ENCODE data around the gene CDK4.
A peak's percentile ranks its signal among the peaks of the same experiment; 100 is the strongest.

Gene CDK4

DNA sequence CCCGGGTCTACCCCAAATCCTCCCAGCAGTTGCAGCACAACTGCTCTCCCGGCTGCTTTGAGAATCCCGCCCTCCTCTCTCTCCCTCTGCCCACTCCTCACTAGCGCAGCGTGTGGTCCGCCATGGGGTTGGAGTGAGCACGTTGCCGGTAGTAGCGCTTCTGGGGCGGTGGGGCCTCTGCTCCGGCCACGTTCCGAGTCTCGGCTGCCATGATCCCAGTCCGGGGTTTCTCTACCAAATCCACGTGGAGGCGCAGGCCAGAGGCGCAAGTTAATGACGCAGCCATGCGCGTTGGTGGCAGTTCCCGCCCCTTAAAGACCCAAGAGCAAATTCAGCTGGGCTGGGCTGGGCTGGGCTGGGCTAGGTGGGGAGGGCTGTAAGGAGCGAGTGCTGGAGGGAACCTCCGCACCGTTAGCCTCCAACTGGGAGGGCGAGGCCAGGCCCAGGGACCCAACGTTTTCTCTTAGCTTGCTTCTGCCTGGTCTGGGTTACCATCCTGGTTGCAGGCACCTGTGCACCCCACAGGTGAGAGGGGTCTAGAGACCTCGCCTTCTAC lies 19.8 kb upstream of the CDK4 start, which contains the start of gene METTL1:
METTL1 (minus strand) TSS at position 233 of the 556 bp plus-strand sequence; CDS start at position 211, 22 bp downstream.
- DNase-seq: peak; percentile 98

DNA sequence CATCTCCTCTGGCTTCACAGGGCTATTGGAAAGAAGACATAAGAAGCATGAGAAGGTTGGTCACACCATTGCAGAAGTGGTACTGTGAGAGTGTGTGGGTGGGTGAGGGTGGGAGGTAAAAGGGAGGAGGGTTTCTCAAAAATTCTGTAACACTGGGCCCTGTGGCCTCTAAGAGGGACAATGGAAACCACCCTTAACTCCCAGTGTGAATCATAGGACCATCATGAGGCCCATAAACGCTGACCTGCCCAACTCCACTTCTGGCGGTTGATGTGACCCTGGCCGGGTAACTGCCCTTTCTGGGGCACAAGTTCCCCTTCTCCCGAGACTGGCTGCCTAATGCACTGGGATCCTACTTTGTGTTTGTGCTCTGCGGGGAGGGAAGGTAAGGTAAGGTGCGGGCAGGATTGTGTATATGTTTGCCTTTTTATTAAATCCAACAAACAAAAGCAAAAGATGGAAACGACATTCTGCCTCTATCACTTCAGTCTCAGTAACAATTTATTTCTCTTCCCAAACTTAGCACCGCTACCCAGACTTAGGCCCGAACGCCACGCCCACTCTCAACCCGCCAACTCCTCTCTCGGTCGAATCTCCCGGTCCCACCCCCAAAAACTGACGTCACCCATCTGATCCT lies 19.2 kb upstream of the CDK4 start:
- DNase-seq: peak; percentile 95

DNA sequence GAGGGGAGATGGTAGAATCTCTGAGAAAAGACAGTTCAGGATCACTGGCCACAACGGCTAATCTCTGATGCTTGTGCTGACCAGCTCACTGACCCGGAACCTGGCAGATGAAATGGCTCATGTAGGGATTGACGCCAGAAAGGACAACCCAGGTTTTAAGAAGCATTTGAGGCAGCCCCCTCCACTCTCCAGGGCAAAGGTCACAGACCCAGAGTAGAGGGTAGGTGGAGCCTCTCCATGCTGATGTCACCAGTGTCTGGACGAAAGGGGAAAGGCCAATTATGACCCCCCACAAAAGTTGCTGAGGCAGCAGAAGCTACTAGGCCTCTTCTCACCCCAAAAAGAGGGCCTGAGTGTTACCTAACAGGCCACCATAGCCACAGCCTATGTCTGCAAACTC lies 18.6 kb upstream of the CDK4 start:
- DNase-seq: no peak

DNA sequence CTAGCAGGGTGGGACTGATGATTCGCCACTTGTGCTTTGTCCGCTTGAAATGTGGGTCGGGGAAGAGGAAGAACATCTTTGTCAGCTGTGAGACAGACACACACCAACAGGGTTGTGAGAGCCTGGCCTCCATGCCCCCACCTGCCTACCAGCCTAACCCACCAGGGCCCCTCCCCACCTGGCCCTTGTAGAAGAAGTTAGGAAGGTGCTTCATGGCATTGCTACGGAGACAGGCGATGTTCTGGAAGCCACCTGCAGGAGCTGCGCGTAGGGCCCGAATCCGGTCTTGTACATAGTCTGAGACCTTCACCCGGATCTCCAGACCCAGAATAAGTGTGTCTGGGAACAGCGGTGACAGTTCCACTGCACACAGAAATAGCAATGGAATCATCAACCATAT lies 17.5 kb upstream of the CDK4 start:
- no peak for DNase-seq

DNA sequence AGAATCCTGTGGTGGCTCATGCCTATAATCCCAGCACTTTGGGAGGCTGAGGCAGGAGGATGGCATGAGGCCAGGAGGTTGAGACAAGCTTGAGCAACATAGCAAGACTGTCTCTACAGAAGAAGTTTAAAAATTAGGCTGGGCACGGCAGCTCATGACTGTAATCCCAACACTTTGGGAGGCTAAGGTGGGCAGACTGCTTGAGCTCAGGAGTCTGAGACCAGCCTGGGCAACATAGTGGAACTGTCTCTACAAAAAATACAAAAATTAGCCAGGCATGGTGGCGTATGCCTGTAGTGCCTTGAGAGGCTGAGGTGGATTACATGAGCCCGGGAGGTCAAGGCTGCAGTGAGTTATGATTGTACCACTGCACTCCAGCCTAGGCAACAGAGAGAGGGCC lies 15.8 kb upstream of the CDK4 start:
- DNase-seq: no peak

DNA sequence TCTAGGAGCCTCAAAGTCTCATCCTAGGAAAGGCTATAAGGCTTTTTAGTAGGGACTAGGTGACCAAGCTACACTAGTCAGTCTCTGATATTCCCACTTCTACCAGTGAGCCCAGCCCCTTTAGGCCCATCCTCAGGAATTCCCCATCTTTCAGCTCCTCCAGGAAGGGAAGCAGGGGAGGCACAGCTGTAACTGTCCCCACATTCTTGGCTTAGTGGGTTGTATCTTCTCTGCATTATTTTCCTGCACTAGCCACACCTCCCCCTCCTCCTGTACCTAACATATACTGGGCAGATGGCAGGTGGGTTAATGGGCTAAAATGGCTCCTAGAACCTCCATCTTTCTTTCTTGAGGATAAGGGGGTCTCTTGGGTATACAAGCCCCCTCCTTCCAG lies 15.2 kb upstream of the CDK4 start:
- DNase-seq: no peak

DNA sequence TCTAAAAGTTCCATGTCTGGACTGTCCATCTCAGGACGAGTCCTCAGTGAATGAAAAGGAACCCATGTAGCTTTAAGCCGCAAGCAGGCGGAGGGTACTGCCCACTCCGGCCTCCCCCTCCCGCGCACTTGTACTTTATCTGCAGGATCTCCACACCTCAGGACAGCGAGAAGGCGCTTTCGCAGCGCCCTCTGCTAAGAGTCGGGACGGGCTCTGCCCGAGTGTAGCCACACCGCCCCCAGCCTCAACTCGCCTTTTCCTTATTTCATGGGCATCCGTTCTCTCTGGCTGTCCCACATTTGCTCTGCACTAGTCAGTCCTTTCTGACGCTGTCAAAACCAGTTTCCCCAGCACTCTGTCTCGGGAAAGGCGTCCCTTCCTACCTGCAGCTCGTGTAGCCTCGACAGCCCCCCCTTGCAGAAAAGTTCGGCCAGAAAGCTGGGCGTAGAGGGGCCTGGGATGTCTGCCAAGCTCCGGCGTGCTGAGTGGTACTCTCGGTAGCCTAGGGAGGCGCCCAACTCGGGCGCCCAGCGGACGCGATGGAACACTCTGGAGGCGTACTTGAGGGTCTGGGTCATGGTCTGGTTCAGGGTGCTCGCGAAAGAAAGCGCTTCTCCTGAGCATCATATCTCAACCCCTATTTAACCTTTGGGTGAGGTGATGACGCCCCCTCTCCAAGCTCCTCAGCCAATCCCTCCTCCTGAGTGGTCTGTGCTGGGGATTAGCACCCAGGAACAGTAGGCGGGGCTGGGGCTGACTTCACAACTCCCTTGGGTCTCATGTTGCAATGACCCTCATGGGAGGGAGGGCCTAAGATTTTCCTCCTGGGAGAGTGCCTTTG lies 14.6 kb upstream of the CDK4 start, which contains the start of gene CYP27B1:
CYP27B1 (minus strand) TSS at position 615 of the 841 bp plus-strand sequence; CDS start at position 578, 37 bp downstream.
- DNase-seq: no peak

DNA sequence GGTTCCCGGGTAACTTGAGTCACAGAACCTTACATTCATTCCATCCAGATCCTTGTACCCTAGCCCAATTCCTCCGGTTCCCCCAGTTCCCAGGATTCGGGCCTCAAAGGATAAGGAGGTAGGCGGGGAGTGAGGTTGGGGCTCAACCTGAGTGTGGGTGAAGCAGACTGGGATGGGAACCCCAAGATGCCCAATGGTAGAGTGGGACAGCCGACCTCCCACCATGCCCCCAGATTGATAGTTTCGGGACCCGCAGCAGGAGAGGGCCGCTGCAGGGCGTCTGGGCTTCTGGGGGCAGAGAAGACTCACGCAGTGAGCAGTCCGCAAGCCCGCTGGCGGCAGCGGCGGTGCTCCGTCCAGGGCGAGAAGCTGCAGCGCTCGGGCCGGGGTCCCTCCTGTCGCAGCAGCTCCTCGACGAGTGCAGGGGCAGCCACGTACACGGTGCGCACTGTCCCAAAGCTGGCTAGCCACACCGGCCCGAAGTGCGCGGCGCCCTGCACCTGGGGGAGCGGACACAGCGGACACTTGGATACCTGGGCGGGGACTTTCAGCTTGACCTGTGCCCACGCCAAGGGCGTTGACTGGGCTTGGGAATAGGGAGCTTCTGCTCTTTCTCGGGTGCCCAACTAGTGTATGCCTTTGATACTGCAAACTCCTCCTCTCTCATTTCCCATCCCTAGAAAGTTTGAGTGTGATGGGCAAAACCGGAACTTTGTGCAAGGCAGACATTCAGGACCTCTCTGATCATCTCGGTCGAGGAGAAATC lies 13.8 kb upstream of the CDK4 start:
- DNase-seq: no peak

DNA sequence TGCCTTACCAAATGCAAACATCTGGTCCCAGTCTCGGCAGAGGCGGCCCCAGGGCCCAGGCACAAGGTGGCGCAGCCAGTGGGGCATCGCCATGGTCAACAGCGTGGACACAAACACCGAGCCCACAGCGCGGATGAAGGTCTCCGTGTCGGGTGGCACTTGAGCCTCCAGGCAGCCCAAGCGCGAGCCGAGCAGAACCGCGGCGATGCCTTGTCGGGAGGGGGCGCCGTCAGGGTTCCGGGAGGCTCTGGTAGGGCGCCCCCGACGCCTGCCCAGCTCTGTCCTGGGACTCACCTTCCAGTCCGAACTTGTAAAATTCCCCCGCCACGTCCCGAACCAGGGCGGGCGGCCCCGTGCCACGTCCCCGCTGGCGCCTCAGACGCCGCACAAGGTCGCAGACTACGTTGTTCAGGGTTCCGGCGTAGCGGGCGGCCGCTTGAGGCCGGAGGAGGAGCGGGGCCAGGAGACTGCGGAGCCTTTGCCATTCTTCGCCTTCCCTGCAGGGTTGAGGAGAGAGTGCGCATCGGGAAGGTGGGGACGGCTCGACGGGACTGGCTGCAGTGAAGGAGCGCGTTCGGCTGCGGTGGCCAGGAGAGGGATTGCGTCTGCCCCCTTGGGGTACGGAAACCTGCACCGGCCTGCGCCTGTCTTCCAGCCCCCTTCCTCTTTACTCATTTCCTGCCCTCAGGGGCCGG lies 13.0 kb upstream of the CDK4 start:
- no peak for DNase-seq

DNA sequence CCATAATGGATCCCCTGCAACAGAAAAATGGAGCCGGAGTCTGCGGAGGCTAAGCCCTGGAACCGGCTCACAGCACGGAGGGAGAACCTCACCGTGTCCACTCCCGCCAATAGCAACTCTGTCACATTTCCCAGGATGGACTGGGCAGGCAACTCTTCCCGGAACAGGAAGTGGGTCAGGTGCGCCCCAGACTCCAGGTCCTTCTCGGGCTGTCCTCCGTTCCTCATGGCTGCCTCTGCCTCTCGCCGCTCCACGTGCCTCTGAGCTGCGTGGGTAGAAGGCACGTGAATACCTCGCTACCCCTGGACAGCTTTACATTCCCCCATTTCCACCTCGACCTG lies 12.5 kb upstream of the CDK4 start:
- no peak for DNase-seq

DNA sequence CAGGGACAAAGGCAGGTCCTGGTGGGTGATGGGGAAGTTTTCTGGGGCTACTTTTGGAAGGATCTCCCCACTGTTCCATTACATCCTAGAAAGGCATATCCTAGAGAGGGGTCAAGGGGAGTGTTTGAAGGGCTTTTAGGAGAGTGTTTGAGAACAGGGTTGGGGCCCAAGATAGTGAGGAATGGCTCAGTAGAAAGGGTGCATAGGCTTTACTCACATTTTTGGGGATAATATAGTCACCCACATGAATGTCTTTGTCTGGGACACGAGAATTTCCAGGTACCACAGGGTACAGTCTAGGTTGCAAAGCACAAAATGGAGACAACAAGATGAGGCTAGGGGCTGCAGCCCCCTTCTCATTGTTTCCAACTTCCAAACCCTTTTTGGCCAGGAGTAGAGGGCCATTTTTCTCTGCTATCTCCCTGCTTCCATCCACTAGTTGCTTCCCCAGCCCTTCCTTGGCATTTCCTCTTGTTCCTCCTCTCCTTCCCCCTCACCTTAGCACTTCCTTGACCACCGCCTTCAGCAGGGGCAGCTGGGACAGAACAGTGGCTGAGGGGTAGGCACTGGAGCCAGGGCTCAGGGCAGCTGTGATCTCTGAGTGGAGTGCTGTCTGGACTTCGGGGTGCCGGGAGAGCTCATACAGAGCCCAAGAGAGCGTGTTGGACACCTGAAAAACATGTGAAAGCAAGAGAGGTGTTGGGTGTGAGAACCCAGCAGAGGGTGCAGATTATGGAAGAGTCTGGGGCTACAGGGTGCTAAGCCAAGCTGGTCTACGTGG lies 12.0 kb upstream of the CDK4 start:
- no peak for DNase-seq

DNA sequence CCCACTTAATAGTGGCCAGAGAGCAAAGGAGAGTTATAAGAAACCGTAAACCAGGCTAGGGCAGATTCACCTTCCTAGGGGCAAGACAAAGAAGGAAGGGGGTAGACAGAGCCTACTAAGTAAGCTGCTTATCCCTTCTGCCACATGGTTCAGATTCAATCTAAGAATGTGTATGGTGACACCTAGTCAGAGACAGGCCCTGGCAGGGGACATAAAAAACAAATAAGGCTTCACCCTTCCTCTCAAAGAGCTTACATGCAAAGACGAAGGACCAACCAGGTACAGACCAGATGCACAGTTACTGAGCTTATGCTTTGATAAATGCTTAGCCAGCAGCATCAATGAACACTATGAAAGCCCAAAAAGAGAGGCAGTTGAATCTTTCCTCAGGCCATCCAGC lies 10.4 kb upstream of the CDK4 start:
- DNase-seq: no peak

DNA sequence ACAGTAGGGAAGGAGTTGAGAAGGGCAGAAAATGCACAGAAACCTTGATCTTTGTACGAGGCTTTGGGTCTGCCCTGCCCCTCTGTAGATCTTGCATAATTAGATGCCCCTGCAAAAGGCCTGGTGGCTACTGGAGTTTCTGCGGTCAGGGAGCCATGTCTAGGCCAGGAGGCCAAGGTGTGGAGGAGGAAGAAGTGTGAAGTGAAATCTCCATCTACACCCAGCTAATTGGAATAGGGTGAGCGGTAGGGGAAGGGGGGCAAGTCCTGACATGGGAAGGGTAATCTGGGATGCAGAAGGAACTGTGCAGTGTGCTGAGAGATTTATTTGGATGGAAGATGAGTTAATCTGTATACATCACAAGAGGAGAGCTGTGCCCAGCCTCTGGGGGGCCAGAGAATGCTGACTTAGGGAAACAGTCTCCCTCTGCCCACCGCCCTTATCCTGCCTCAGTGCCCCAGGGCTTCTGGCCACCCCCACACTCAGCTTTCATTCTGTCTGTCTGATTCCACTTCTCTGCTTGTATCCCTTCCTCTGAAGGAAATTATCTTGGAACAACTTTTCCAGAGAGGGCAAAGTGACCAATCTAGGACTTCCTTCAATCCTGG lies 9.4 kb upstream of the CDK4 start:
- no peak for DNase-seq

DNA sequence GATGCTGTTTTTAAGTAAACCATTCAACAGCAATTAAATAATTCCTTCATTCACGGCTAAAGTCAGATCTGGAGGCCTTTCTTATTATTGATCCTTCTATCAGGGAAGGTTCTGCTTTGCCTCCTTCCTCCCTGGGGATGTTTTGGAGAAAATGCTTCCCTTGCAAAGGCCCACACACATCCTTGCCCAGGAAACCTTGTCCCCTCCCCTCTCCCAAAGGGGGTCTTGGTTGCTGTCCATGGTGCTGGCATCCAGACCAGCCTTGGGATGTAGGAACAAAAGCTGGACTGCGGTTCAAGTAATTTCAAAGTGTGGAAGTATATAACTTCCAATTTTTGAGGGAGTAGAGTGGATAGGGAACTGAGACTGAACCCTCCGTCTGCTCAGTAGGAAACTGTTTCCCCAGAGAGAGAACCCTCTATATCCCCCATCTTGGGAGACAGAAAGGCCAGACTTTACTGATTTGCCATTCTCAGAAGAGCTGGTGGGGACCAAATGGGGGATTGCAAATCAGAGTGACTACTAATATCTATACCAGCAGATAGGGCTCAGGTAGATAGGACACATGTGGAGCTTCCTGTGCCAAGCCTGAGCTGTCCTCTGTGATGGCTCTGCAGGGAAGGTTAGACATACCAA lies 8.4 kb upstream of the CDK4 start:
- DNase-seq: no peak

DNA sequence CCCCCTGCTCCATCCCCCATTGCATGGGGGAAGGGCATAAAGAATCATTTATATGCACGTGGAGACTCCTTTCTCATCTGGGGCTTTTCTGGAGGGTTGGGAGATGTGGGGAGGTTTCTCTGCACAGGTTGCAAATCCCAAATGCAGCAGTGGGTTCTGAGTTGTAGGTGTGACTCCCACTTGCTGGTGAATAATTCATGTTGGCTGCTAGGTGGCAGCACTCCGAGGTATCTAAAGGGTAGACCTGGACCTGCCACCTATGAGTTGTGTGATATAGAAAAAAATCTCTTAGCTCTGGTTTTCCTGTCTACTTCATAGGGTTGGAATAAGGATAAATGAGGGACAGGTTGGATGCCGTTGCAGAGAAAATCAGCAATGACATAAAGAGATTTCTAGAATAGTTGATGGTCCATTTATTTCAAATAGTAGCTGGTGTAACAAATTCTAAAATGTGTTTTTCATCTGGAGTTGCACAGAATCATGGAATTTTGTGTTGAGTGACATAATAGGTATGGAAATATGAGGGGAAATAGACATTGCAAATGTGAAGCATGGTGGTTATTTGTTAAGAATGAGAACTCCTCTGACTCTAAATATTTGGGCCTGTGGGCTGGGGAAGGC lies 7.4 kb upstream of the CDK4 start:
- DNase-seq: no peak

DNA sequence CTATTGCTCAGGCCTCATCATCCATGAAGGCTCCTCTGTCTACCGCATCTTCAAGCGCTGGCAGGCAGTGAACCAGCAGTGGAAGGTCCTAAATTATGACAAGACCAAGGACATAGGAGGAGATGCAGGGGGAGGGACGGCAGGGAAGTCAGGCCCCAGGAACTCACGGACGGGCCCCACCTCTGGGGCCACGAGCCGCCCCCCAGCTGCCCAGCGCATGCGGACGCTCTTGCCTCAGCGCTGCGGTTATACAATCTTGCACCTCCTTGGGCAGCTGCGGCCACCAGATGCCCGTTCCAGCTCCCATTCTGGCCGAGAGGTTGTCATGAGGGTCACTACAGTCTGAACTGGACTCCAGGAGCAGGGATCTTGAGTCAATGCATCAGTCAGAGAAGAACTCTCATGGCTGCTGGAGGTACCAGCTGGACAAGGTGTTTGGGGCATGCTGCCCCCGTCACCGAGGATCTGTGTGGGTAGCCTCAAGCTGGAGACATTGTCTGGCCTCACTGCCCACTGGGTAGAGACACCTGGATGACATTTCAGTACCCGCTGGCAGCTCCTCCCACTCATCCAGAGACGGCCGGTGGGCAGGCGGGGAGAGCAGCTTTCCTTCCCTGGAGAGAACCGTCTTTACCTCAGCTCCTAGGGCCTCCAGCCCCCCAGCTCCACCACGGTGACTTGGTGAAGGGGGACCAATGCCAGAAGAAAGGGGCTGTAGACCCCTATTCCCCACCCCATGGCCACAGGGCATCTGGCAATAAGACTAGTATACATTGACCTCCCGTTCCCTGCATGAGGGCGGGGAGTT lies 6.6 kb upstream of the CDK4 start:
- DNase-seq: no peak

DNA sequence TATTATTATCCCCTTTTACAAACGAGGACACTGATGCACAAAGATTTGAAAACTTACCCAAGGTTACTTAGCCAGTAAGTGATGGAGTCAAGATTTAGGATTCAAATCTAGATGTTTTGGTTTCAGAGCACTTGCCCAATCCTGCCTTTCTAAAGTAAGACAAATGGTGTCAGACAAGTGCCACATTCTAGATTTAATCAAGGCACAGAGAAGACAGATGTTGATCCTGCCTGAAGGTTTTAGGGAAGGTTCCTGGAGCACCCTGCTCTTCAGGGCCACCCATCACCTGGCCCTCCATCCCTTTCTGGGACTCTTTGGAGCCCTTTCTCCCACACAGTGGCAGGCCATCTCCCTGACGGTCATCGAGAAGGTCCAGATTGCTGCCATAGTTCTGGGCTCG lies 5.7 kb upstream of the CDK4 start:
- no peak for DNase-seq

DNA sequence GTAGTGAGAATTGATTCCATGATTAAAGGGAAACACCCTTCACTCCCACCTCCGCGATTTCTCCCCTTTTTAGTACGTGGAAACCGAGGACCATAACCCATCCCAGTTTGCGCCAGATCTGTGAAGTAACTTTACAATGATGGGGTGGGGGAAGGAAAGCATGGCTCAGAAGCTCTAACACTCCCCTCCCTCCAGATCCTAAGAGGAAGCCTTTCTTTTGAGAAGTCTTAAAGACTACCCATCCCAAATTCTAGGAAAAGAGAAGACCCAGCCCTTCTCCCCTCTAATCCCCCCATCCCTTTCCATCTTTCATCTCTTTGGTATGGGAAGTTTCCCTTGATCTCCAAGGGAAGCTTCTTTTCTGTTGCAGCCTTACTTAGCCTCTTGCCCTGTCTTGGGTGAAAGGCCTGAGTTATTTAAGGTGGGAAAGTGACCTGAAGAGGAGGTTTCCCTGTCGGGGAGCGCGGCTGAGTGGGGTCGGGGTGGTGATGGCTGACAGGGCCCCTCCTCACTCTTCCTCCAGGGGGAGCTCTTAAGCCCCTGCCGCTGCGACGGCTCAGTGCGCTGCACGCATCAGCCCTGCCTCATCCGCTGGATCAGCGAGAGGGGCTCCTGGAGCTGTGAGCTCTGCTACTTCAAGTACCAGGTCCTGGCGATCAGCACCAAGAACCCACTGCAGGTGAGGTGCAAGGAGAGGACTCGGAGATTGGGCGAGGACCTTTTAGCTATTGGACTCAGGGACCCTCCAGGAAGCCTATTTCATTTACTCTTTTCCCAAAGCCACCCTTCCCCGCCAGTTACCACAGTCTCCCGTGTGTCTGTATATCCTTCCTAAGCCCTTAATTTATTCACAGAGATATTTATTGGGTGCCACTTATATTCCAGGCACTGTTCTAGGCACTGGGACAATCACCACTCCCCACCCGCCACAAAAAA lies 4.6 kb upstream of the CDK4 start:
- DNase-seq: no peak

Data from femur (tissue), 1 donor.